GM08714 (cell line): ENCODE data around the gene USP2.

Experiments
- H3K4me3 ChIP-seq: fragments of 200-500 bp; sonication (Bioruptor generic); 2 replicates; pipeline ENCODE4 v1.5.1; 2014; ENCODE audit warnings: mild to moderate bottlenecking, low read length, inconsistent platforms
- ZNF274 ChIP-seq: IDR thresholded peaks from 2 replicates; pipeline ENCODE4 v1.6.1; 2012; ENCODE audit warnings: mild to moderate bottlenecking, low read depth, low read length

The USP2 gene

DNA sequence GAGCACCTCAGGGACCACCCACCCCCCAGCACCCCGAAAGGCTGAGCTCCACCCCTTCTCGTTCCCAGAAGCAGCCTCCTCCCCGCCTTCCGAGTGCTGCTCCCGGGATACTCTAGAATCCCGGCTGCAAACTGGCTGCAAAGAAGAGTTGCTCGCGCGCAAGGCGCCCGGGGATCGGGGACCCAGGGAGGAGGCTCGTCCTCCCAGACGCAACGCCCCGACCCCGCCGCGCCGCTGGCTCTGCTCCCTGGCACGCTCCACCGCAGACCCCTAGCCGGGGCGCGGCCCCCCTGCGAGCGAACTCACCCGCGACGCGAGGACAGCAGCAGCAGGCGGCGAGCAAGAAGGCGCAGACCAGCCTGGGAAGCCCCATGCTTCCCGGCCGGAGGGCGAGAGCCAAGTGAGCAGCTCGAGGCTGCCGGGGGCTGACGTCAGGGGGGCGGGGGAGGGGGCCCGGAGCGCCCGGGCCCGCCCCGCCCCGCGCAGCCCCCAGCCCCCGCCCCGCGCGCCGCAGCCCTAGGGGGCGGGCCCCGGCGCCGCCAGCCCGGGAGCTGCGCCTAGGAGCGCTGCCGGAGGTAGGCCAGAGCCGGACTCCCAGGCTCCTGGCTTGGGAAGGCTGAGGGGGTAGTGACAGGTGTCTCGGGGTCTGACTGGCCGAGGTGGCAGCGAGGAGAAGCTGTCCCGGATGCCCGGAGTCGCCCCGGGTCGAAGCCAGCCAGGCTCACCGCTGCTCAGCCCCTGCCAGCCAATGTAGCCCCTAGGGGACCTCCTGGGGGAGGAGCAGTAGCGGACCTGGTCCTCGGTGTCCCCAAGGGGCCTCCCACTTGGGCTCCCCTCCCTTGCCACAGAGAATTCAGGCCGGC lies 64.5 kb downstream of the USP2 start, which contains the start of gene MCAM:
MCAM (minus strand) TSS at position 402 of the 863 bp plus-strand sequence; CDS start at position 373, 29 bp downstream.
- no peak for TF ChIP-seq ZNF274
- peak within 1 kb of the TSS; percentile 3; the same call in 1 of the 2 replicates for H3K4me3 ChIP-seq

GRCh38 chr11:119316016-119316728 lies 65.3 kb downstream of the USP2 start:
- peak overlapping the region; percentile 3; the same call in 1 of the 2 replicates for H3K4me3 ChIP-seq

GRCh38 chr11:119315131-119316015 lies 66.1 kb downstream of the USP2 start:
- no peak for TF ChIP-seq ZNF274
- peak overlapping the region; percentile 3; the same call in 1 of the 2 replicates for H3K4me3 ChIP-seq

More at GRCh38 chr11:119316016-119316728, 65.3 kb downstream of the USP2 start:
- no peak for TF ChIP-seq ZNF274

DNA sequence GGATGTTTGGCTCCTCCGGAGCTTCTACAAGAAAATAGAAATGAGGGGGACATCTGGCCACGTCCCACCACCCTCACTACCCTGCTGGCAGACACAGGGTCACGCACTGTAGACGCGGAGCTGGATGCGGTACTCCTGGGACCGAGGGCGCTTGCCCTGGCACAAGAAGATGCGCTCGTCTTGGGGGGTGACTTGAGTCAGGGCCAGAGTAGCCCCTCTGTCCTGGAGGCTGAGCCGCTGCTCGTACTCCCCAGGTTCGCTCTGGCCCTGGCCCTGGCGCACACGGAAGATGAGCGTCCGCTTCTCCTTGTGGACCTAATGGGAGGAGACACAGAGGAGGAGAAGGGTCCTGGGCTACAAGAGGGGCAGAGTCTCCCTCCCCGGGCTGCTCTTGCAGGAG lies 66.8 kb downstream of the USP2 start:
- no peak overlapping the region for H3K4me3 ChIP-seq

DNA sequence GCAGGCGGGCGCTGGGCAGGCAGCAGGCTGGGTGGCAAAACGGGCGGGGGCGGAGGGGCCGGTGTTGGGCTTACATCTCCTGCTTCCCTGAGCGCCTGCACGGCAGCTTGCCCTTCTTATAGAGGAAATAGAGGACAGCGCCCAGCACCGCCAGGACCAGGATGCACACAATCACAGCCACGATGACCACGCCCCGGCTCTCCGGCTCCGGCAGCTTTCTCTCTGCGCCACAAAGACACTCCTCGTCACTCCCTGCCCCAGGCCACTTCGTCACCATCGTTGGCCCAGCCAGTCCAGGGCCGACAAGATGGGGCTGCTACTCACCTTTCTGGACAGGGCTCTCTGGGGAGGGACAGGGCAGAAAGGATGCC lies 70.8 kb downstream of the USP2 start:
- TF ChIP-seq ZNF274, result no peak

More for the DNA sequence above, 66.8 kb downstream of the USP2 start:
- no peak for TF ChIP-seq ZNF274

DNA sequence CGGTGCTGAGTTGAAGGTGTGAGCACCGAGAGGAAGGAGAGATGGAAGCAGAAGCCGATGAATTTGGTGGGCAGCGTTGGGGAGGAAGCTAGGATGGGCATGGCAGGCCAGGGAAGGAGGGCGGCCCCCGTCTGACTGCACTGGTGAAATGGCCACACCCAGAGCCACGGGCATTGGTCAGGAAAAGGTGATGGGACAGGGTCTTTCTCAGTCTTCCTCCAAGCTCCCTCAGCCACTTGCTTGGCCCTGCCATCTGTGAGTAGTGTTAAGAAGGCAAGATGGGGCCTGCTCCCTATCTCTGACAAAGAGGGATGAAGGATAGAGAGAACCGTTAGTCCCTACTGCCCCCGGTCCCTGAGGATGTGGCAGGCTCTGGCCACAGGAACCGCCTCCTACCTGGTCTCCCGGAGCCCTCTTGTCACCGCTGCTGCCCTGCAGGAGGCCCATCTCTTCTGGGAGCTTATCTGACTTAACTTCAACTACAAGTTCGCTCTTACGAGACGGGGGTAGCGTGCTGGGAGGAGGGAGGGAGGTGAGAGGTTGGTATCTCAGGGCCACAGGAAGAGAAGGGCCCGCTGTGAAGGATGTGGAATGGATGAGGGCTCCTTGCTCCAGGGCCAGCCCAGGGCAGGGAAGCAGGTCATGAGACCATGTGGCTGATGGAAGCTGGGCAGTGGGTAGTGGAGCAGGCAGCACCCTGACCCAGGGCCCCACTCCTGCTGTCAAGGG lies 71.4 kb downstream of the USP2 start:
- no peak overlapping the region for H3K4me3 ChIP-seq

More for the DNA sequence above, 70.8 kb downstream of the USP2 start:
- H3K4me3 ChIP-seq, result no peak overlapping the region

DNA sequence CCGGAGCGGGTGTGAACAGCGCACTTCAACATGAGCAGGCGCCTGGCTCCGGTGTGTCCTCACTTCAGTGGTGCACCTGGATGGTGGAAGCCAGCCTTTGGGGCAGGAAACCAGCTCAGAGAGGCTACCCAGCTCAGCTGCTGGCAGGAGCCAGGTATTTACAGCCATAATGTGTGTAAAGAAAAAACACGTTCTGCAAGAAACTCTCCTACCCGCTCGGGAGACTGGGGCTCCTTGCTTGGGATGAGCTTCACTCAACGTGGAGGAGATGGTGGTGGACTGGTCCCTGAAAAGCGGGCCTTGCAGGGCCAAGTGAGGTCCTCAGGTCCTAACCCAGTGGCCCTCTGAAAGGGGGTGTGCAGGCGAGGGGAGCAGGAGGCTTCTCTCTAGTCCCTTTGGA lies 72.1 kb downstream of the USP2 start:
- no peak for TF ChIP-seq ZNF274
- no peak overlapping the region for H3K4me3 ChIP-seq

More for the DNA sequence above, 71.4 kb downstream of the USP2 start:
- TF ChIP-seq ZNF274, result no peak

DNA sequence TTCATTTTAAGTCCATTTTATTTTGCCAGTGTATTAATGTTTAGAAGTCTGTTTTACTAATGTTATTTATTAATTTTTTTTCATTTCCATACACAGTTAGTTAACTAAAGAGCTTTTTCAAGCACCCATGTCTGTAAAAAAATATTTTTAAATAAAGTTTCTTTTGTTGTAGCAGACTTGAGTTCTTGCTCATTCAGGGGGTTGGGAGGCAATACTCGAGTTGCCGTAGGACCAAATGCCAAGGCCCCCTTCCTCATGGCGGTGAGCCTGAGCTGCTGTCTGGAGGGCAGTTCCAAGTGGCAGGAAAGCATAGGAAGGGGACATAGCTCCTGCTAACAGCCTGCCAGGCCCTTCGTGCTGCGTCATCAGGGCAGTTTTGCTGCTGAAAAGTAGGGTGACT lies 73.5 kb downstream of the USP2 start:
- TF ChIP-seq ZNF274, result no peak
- H3K4me3 ChIP-seq, result no peak overlapping the region

- no peak for TF ChIP-seq ZNF274
- no peak overlapping the region for H3K4me3 ChIP-seq
Observed at GRCh38 chr11:119307219-119307618, 74.3 kb downstream of the USP2 start.

- TF ChIP-seq ZNF274, result no peak
- H3K4me3 ChIP-seq, result no peak overlapping the region
Observed at GRCh38 chr11:119306373-119306890, 75.1 kb downstream of the USP2 start.

DNA sequence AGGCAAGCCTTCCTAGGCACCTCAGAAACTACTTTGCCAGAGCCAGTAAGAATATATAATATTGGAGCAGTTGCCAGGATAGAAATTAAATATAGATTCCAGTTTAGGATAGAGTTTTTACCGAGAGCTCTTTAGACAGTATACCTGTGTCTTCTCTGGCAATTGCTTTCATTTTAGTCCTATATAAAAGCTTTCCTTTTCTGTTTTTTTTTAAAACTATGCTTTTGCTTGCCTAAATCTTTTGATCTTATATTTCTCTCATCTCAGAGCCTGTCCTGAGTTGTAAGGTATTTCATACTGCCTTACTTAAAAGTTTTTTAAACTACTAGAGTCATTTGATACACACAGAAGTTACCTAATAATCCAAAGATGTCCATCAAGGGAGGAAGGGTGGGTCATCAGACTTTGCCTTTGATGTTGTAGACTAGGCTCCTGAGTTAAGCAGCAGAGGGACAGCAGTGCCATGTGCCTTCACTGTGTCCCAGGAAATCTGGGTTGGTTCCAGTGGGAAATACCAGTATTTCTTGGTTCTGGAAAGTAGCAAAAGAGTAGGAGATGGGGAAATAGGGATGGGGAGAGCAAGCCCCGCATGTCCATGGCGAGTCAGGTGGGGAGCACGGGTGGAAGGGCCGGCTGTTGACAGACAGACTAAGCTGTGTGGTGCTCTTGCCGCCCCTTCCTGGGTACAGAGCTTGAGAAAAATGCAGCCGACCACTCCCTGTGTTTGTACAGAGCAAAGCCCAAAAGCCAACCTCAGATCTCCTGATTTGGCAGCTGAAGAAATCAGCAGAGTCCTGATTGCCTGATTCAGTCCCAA lies 75.7 kb downstream of the USP2 start:
- no peak for TF ChIP-seq ZNF274
- H3K4me3 ChIP-seq, result no peak overlapping the region
